Subcutaneous adipose tissue (tissue), 4 donors: ENCODE results near the gene OR6B1. TPM values are rescaled to one million over a fixed set of nuclear protein-coding genes. Genes with fewer than 3 reads are reported as not detected.

Experiments used
- total RNA-seq, 4 donors: library from RNA; depleted of rRNA; stranded (reverse); fragments of >200 nt; gene quantifications; one replicate each; pipeline ENCODE4 v1.1.0, GENCODE V29; 2016
- TF ChIP-seq, protein P1 (sequence below): fragments of 450-650 bp; IDR thresholded peaks from one replicate; pipeline ENCODE4 v1.5.1; 2016; ENCODE audit warnings: low read depth, mild to moderate bottlenecking, control low read depth, antibody characterized with exemption, moderate library complexity

Gene OR6B1
- total RNA-seq, 4 donors from 2014 or later, result not detected

DNA sequence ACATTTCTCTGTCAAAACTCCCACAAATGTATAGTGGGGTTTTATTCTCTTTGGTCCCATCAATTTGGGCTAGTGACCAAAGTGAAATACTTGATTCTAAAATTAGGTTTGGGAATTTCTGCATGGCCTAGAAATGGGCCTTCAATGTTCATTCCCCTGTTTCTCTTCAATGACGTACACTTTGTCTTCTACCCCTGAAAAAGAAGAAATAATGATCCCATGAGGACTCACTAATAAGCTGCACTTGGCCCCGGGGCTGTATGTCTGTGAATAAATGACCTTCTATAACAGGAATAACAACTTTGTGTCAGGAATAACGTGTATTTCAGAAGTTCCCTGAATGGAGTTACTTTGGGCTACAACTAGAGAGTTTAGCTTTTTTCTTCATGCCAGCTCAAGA, 20.2 kb downstream of the OR6B1 start:
- TF ChIP-seq, protein P1, sequence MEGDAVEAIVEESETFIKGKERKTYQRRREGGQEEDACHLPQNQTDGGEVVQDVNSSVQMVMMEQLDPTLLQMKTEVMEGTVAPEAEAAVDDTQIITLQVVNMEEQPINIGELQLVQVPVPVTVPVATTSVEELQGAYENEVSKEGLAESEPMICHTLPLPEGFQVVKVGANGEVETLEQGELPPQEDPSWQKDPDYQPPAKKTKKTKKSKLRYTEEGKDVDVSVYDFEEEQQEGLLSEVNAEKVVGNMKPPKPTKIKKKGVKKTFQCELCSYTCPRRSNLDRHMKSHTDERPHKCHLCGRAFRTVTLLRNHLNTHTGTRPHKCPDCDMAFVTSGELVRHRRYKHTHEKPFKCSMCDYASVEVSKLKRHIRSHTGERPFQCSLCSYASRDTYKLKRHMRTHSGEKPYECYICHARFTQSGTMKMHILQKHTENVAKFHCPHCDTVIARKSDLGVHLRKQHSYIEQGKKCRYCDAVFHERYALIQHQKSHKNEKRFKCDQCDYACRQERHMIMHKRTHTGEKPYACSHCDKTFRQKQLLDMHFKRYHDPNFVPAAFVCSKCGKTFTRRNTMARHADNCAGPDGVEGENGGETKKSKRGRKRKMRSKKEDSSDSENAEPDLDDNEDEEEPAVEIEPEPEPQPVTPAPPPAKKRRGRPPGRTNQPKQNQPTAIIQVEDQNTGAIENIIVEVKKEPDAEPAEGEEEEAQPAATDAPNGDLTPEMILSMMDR, result no peak

DNA sequence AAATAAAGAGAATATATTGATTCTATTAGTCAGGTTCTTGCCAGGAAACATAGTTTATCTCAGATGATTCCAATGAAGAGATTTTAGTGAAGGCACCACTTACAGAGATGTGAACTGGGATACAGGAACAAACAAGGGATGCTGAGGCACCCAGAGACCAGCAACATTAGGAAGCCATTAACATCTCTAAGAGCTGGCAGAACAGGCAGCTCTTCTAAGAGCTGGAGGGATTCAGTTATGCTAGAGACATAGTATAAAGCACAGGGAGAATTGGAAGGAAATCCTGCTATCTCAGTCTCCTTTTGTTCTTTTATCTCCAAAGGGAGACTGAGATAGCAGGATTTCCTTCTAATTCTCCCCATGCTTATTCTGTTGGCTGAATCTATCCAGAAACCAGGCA, 22.0 kb downstream of the OR6B1 start:
- TF ChIP-seq, protein P1, result no peak

DNA sequence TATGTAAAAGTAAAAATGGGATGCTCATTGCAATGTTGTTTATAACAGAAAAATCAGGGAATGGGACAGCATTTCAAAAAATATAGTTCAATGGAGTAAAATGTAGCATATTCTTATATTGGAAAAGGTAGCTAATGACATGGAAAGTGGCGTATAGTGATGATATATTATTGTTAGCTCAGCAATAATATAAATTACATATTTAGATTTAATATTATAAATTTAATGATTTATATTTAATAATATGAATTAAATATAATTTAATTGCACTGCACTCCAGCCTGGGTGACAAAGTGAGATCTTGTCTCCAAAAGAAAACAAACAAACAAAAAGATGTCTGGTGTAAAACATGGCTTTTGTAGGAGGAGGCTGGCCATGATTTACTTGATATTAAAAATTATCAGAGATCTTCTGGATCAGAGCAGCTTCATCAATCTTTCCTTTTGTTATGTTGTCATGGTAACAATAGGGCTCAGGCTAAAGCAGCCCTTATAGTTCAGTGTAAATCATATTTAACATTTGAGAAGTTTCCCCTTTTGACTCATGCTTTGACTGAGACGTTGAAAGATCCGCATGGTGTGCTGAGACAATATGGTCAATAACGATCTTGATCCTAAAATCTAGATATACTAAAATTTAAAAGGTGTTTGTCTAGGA, 23.2 kb downstream of the OR6B1 start:
- TF ChIP-seq, protein P1, result no peak

DNA sequence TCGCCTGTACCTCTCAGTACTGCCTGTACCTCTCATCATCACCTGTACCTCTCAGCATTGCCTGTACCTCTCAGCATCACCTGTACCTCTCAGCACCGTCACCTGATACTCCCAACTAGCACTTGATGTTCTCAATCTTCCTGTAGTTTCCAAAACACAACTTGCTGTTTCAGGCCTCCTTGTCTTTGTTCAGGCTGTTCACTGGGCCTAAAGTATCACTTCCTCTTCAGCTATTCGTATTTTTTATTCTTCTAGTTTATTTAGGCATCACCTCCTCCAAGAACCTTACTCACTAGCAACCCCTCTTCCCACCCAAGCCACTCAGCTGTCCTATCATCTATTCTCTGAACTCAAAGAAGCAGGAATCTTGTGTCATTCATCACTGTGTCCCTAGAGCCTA, 24.1 kb downstream of the OR6B1 start:
- TF ChIP-seq, protein P1, result no peak

DNA sequence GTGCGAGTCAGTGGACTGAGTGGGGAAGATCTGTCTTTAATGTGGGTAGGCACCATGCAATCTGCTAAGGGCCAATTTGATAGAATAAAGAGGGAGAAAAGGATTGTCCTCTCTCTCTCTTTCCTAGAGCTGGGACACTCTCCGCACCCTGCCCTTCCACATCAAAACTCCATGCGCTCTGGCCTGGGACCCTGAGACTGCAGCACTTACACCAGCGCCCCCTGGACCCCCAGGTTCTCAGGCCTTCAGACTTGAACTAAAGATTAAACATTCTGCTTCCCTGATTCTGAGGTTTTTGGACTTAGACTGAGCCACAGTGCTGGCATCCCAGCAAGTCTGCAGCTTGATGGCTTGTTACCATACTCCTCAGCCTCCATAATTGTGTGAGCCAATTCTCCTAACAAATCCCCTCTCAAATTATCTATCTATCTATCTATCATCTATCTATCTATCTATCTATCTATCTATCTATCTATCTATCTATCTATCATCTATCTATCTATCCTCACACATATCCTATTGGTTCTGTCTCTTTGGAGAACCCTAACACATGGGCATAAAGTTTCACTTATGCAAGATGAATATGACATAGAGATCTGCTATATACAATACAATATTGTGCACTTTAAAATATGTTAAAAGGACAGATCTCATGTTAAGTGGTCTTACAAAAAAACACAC, 26.2 kb downstream of the OR6B1 start:
- TF ChIP-seq, protein P1, result no peak

DNA sequence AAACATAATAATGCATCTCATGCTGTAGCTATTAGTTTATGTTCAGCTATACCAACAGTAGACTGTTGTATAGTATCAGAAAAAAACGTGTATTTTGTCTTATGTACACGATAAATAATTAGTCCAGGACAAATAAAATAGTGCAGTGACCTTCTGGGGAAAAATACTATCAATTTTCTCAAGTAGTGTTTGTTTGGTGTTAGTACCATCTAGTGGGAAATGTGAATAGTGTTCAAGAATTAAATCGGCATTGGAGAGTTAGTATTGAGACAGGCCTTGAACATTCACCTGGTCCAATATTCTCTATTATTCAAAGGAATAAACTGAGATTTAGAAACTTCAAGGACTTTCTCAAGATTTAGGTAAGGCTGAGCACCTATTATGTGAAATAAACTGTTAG, 26.9 kb downstream of the OR6B1 start:
- TF ChIP-seq, protein P1, result no peak

DNA sequence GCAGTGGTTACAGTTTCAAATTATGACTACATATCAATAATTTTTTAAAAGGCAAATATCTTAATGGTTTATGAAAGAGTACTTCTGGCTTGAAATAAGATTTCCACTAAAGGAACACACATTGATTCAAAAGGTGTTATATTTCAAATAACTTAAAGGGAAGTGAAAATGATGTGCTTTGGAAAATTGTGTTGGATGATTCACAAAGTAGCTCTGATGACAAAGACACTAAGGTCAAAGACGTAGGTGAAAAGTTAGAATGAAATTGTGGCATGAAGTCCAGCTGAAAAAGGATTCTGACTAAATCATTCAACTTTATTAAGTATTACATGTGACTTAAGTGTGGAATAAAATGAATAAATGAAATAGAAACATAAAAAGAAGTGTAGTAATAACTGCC, 27.9 kb downstream of the OR6B1 start:
- TF ChIP-seq, protein P1, result no peak
